Activated CD4-positive, alpha-beta T cell treated with anti-CD3 and anti-CD28 coated beads for 36 hours (primary cell): ENCODE data around the gene TMEM45A. TPM values are rescaled to one million over a fixed set of nuclear protein-coding genes. Genes with fewer than 3 reads are reported as not detected.

Experiments
- ATAC-seq: fragments of 200-7000 bp; cut with Tn5 transposase; one replicate; pipeline ENCODE4 v1.10.0; 2021; ENCODE audit warnings: mild to moderate bottlenecking, moderate library complexity
- CTCF ChIA-PET: fragments of 350-600 bp; sonication (Branson Sonifier 250); formaldehyde crosslinking; loops from one replicate; lab custom pipeline; 2021; ENCODE audit warnings: antibody characterized with exemption; lab: Charles Lee
- POLR2A ChIA-PET: fragments of 350-600 bp; sonication (Branson Sonifier 250); formaldehyde crosslinking; loops from one replicate; lab custom pipeline; 2021; ENCODE audit warnings: antibody characterized with exemption, inconsistent platforms; lab: Charles Lee
- DNase-seq: peaks from one replicate; pipeline ENCODE4 v3.0.0-alpha.2; 2020
- H3K27ac Mint-ChIP-seq: one replicate; pipeline ENCODE4 v1.8.0; 2021; ENCODE audit warnings: mixed read lengths
- H3K27me3 Mint-ChIP-seq: one replicate; pipeline ENCODE4 v1.8.0; 2021; ENCODE audit warnings: mixed read lengths
- H3K36me3 Mint-ChIP-seq: one replicate; pipeline ENCODE4 v1.8.0; 2021; ENCODE audit warnings: low read depth, mixed read lengths
- H3K4me1 Mint-ChIP-seq: one replicate; pipeline ENCODE4 v1.8.0; 2021; ENCODE audit warnings: mixed read lengths
- H3K4me3 Mint-ChIP-seq: one replicate; pipeline ENCODE4 v1.8.0; 2021; ENCODE audit warnings: mild to moderate bottlenecking, moderate library complexity, mixed read lengths
- H3K9me3 Mint-ChIP-seq: one replicate; pipeline ENCODE4 v1.8.0; 2021; ENCODE audit warnings: low read depth, mixed read lengths
- intact Hi-C, 2 experiments: fragments of 100-400 bp; cut with DNase I in 1 of 2; cut with micrococcal nuclease in 1 of 2; formaldehyde crosslinking; loops; one replicate each; pipeline versions ENCODE4 v1.14.2 to v1.15.1; 2022 to 2024; cut with DNase I, micrococcal nuclease
- total RNA-seq, 2 experiments: library from RNA; stranded (reverse); gene quantifications; one replicate each; pipeline ENCODE4 v1.2.3, GENCODE V29; 2021

Gene TMEM45A
- total RNA-seq, 2 experiments from 2014 or later, result 2.2 to 3.1 TPM

DNA sequence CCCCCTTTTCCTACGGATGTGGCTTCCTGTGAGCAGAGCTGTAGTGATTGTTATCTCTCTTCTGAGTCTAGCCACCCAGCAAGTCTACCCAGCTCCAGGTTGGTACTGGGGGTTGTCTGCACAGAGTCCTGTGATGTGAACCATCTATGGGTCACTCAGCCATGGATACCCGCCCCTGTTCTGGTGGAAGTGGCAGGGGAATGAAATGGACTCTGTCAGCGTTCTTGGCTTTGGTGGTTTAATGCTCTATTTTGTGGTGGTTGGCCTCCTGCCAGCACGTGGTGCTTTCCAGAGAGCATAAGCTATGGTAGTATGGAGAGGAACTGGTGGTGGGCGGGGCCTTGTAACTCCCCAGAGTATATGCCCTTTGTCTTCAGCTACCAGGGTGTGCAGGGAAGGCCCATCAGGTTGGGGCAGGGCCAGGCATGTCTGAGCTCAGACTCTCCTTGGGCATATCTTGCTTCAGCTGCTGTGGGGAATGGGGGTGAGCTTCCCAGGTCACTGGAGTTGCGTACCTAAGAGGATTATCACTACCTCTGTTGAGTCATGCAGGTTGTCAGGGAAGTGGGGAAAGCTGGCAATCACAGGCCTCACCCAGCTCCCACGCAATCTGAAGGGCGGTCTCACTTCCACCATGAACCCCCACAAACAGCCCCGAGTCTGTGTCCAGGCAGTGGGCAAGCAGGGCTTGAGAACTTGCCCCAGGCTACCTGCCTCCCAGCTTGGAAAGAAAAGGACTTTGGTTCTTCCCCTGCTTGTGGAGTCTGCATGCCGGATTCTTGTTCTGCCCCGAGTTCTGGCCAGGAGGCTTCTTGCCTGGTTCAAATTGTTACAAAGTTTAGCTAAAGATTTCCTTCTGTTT is 108.0 kb downstream of the TMEM45A start:
- H3K27ac Mint-ChIP-seq, result no peak overlapping the region

DNA sequence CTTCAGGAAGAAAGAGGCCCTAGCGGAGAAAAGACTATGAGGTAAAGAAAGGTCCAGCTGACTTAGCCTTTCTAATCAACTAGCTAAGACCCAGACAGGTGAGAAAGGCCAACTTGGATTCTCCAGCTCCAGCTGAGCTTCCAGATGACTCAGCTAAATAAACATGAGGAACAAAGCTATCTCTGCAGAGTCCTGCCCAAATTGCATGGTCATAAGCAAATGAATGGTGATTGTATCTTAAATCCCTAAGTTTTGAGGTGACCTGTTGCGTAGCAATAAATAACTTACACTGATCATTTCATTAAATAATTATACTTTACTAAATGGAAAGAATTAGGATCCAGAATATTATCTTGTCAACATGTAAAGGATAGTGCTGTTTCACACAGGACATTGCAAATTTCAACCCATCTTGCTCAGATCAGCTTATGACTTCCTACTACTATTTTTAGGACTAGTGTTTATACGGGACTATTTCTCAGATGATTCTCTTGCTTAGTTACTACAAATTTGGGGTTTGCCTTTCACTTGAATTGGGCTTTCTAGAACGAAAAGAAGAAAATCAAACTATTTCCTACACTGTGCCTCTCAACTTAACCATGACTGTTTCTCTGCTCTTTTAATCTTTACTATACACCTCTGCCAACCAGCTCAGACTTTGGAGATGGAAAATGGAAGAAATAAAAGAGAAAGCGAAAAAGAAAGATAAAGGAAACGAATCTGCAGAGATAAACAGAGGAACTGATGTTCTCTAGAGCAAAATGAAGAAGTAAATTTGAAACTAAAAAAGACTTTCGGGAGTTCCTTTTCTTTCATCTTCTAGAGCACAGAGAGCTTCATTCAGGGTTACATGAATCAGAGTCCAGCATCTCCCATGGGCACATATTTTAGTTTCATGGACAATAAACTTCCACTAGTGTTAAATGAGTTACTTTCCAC is 110.4 kb downstream of the TMEM45A start:
- intact Hi-C loops, result loop anchor here in 1 of 2 experiments (5.0 kb wide), 1 partner anchor 105 kb away; the partner anchor contains the start of gene TFG
- CTCF ChIA-PET, result interaction anchor here (0.7 to 1.3 kb wide), 6 partner anchors 20 to 1560 kb away, joined by 3 to 5 read pairs (median 3); no protein-coding TSS in a partner anchor
- H3K9me3 Mint-ChIP-seq, result no peaks in the 10 kb centered on the region
- H3K27ac Mint-ChIP-seq, result peak overlapping the region; percentile 67
- no peaks in the 10 kb centered on the region for H3K27me3 Mint-ChIP-seq
- ATAC-seq (peak; percentile 84), DNase-seq (no peak)
- H3K4me3 Mint-ChIP-seq, result peak overlapping the region; percentile 40
- POLR2A ChIA-PET, result no interaction called here
- H3K36me3 Mint-ChIP-seq, result no peaks in the 10 kb centered on the region
- peaks cover 18% of the 10 kb centered on the region for H3K4me1 Mint-ChIP-seq

More for the DNA sequence above, 108.0 kb downstream of the TMEM45A start:
- CTCF ChIA-PET, result interaction anchor here (0.6 to 2.6 kb wide), 5 partner anchors 8 to 1013 kb away, joined by 3 to 14 read pairs (median 6); no protein-coding TSS in a partner anchor
- ATAC-seq (no peak), DNase-seq (peak; percentile 14)
- intact Hi-C loops, result loop anchor here in 1 of 2 experiments (5.0 kb wide), 1 partner anchor 107 kb away; the partner anchor contains the start of gene TFG
- POLR2A ChIA-PET, result no interaction called here
- Mint-ChIP-seq H3K4me1 (peaks cover 18% of the 10 kb centered on the region), H3K9me3 (no peaks in the 10 kb centered on the region), H3K27me3 (no peaks in the 10 kb centered on the region), H3K36me3 (no peaks in the 10 kb centered on the region), H3K4me3 (no peak overlapping the region)

- ChIA-PET CTCF (interaction anchor here (0.7 to 1.3 kb wide), 5 partner anchors 21 to 1559 kb away, joined by 3 to 5 read pairs (median 4); no protein-coding TSS in a partner anchor), POLR2A (interaction anchor here (0.6 kb wide), 1 partner anchor 45 kb away, joined by 3 read pairs; no protein-coding TSS in a partner anchor)
- no peaks in the 10 kb centered on the region for H3K36me3 Mint-ChIP-seq
- DNase-seq (no peak), ATAC-seq (peak; percentile 62)
- H3K9me3 Mint-ChIP-seq, result no peaks in the 10 kb centered on the region
- H3K4me3 Mint-ChIP-seq, result peak overlapping the region; percentile 40
- intact Hi-C loops, result loop anchor here in 1 of 2 experiments (5.0 kb wide), 1 partner anchor 104 kb away; the partner anchor contains the start of gene TFG
- peaks cover 18% of the 10 kb centered on the region for H3K4me1 Mint-ChIP-seq
- H3K27ac Mint-ChIP-seq, result no peak overlapping the region
- no peaks in the 10 kb centered on the region for H3K27me3 Mint-ChIP-seq
Measured at GRCh38 chr3:100603469-100603868, 111.0 kb downstream of the TMEM45A start.

DNA sequence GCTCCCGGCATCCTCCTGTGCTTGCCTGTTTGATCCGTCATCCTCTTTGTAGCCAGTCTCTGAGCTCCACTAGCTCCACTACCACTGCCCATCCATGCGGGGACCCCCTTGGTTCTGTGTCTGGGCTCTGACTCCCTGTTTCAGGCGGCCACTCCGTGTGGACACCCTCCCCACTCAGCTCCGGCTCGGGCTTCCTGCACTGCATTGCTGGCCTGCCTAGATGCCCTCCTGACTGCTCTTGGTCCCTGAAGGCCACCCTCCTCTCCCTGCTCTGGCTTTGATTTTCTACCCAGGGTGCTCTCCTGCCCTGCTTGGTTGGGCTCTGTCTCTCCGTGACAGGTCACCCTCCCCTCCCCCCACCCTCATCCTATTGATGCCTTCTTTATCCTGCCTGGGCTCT is 112.9 kb downstream of the TMEM45A start:
- ATAC-seq (no peak), DNase-seq (no peak)
- CTCF ChIA-PET, result interaction anchor here (0.7 kb wide), 1 partner anchor 53 kb away, joined by 3 read pairs; no protein-coding TSS in a partner anchor
- Mint-ChIP-seq H3K36me3 (no peaks in the 10 kb centered on the region), H3K4me3 (no peak overlapping the region), H3K4me1 (peaks cover 17% of the 10 kb centered on the region), H3K27me3 (peaks cover 5% of the 10 kb centered on the region), H3K27ac (no peak overlapping the region), H3K9me3 (no peaks in the 10 kb centered on the region)
- intact Hi-C loops, result no loop called here
- POLR2A ChIA-PET, result interaction anchor here (0.6 kb wide), 1 partner anchor 104 kb away, joined by 3 read pairs; the partner anchor contains the start of gene TFG

DNA sequence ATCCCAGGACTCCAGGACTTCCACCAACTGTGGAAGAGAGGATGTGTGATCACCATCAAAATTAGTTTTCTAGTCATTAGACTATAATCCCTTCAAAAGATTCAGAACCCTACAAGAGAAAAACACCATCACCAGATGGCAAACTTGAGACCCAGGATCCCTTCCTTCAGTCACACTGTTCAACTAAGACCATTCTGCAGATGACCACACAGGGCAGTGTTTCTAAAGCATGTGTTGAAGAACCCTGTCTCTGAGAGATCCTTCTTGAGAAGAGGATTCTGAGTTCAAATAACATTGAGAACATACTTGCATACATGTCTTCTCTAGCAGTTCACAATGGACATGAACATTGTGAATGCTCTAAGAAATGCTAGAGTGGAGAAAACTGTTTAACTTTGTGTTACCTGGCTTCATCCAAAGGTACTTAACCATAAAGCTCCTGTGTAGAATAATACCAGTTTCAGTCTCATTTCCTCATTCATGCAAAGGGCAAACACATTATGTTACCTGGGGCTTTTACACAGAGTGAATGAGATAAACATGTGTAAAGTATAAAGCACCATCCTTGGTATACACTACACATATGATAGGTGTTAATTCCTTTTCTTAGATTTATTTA is 114.6 kb downstream of the TMEM45A start:
- Mint-ChIP-seq H3K4me1 (peaks cover 15% of the 10 kb centered on the region), H3K4me3 (no peak overlapping the region), H3K36me3 (no peaks in the 10 kb centered on the region), H3K27me3 (peaks cover 12% of the 10 kb centered on the region), H3K9me3 (no peaks in the 10 kb centered on the region), H3K27ac (no peak overlapping the region)
- CTCF ChIA-PET, result no interaction called here
- POLR2A ChIA-PET, result no interaction called here
- ATAC-seq (no peak), DNase-seq (no peak)
- intact Hi-C loops, result no loop called here

GRCh38 chr3:100609305-100609704 is 116.9 kb downstream of the TMEM45A start, which contains the start of gene ADGRG7:
TSS of gene ADGRG7 (plus strand) at chr3:100609601. CDS start at chr3:100609857, 256 bp downstream.
- ATAC-seq (no peak), DNase-seq (no peak)
- Mint-ChIP-seq H3K36me3 (no peaks in the 10 kb centered on the region), H3K4me1 (peaks cover 3% of the 10 kb centered on the region), H3K4me3 (no peak within 1 kb of the TSS), H3K27me3 (peaks cover 12% of the 10 kb centered on the region), H3K27ac (peak within 1 kb of the TSS; percentile 4), H3K9me3 (no peaks in the 10 kb centered on the region)
- POLR2A ChIA-PET, result no interaction called here
- intact Hi-C loops, result no loop called here
- CTCF ChIA-PET, result no interaction called here

- Mint-ChIP-seq H3K4me1 (peaks cover 3% of the 10 kb centered on the region), H3K36me3 (no peaks in the 10 kb centered on the region), H3K27ac (no peak overlapping the region), H3K27me3 (peaks cover 12% of the 10 kb centered on the region), H3K9me3 (no peaks in the 10 kb centered on the region), H3K4me3 (no peak overlapping the region)
- no peak for ATAC-seq
- intact Hi-C loops, result no loop called here
- CTCF ChIA-PET, result no interaction called here
- DNase-seq, result no peak
- POLR2A ChIA-PET, result no interaction called here
Measured at GRCh38 chr3:100609963-100610362, 117.5 kb downstream of the TMEM45A start.

- peaks cover 3% of the 10 kb centered on the region for H3K4me1 Mint-ChIP-seq
- DNase-seq (no peak), ATAC-seq (no peak)
- H3K27ac Mint-ChIP-seq, result no peak overlapping the region
- peaks cover 20% of the 10 kb centered on the region for H3K27me3 Mint-ChIP-seq
- ChIA-PET CTCF (no interaction called here), POLR2A (no interaction called here)
- H3K36me3 Mint-ChIP-seq, result no peaks in the 10 kb centered on the region
- H3K4me3 Mint-ChIP-seq, result no peak overlapping the region
- intact Hi-C loops, result no loop called here
- H3K9me3 Mint-ChIP-seq, result no peaks in the 10 kb centered on the region
Measured at GRCh38 chr3:100611221-100611620, 118.8 kb downstream of the TMEM45A start.

DNA sequence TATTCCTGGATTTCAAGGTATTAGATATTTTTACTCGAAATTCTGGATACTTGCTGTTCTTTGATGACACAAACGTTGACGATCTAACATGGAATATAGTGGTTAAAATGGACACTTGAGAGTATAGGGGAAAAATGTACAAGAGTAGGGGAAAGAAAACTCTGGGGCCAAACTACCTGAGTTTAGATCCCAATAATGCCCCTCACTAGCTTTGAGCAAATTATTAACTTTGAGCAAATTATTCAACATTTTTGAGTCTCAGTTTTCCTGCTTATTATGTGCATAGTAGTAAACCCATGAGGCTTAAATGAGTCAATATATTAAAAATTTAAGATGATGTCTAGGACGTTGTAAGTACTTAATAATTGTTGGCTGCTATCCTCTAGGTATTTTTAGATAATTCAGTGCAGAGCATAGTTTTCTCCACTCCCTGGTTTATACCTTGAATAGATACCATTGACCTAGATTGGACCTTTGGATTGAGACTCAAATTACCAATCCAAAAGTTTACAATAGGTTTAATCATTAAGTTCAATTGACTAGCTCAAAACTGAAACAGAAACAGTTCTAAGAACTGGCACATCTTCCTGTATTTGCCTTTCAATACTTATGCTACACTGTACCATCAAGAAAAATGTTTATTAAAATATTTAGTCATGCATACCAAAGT is 121.4 kb downstream of the TMEM45A start:
- peaks cover 20% of the 10 kb centered on the region for H3K27me3 Mint-ChIP-seq
- ATAC-seq (no peak), DNase-seq (no peak)
- no peak overlapping the region for H3K4me3 Mint-ChIP-seq
- CTCF ChIA-PET, result interaction anchor here (0.6 to 1.6 kb wide), 2 partner anchors 151 to 262 kb away, joined by 3 read pairs; no protein-coding TSS in a partner anchor
- no peak overlapping the region for H3K27ac Mint-ChIP-seq
- POLR2A ChIA-PET, result no interaction called here
- intact Hi-C loops, result no loop called here
- peaks cover 3% of the 10 kb centered on the region for H3K4me1 Mint-ChIP-seq
- H3K36me3 Mint-ChIP-seq, result no peaks in the 10 kb centered on the region
- H3K9me3 Mint-ChIP-seq, result no peaks in the 10 kb centered on the region

DNA sequence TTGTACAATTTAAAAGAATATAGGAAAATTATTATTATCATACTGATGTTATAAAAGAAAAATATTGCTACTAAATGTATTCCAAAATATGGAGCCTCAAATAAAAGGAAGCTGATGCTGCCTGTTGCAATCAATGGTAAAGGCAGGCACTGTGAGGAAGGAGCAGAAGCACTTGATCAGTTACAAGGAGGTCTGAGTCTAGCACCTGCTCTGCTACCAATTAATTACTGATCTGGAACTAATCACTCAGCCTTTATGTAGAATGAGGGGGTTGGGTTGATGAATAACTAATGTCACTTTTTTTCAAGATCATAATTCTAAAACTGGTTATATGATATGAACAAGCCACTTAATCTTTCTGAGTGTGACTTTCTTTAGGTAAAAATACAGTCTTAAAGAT is 122.5 kb downstream of the TMEM45A start:
- Mint-ChIP-seq H3K9me3 (no peaks in the 10 kb centered on the region), H3K27me3 (peaks cover 15% of the 10 kb centered on the region), H3K4me1 (no peaks in the 10 kb centered on the region), H3K27ac (no peak overlapping the region), H3K4me3 (no peak overlapping the region), H3K36me3 (no peaks in the 10 kb centered on the region)
- ChIA-PET POLR2A (no interaction called here), CTCF (no interaction called here)
- ATAC-seq (no peak), DNase-seq (no peak)
- intact Hi-C loops, result no loop called here
